GM23248 (cell line): ENCODE data around the gene DOK5. TPM values are rescaled to one million over a fixed set of nuclear protein-coding genes. Genes with fewer than 3 reads are reported as not detected.

ENCODE experiments used
- DNase-seq: peaks from one replicate; pipeline ENCODE4 v3.0.0-alpha.2; 2015
- H2AFZ ChIP-seq: fragments of 200-600 bp; sonication (generic); 2 replicates; pipeline ENCODE4 v1.6.1; 2016; ENCODE audit warnings: antibody characterized with exemption
- H3F3A ChIP-seq: fragments of 200-600 bp; sonication (generic); 2 replicates; pipeline ENCODE4 v1.6.1; 2016; ENCODE audit warnings: mild to moderate bottlenecking, antibody characterized with exemption, mixed run types; ENCODE audit not compliant: insufficient read depth
- H3K27ac ChIP-seq: fragments of 200-600 bp; sonication (generic); 2 replicates; pipeline ENCODE4 v1.5.1; 2016; ENCODE audit warnings: mild to moderate bottlenecking
- H3K27me3 ChIP-seq: fragments of 200-600 bp; sonication (generic); replicated peaks from 2 replicates; pipeline ENCODE4 v1.6.1; 2016; ENCODE audit warnings: mild to moderate bottlenecking; ENCODE audit not compliant: insufficient read depth
- H3K36me3 ChIP-seq: fragments of 200-600 bp; sonication (generic); 2 replicates; pipeline ENCODE4 v1.6.1; 2016; ENCODE audit warnings: low read depth, mild to moderate bottlenecking
- H3K4me1 ChIP-seq: fragments of 200-600 bp; sonication (generic); 2 replicates; pipeline ENCODE4 v1.6.1; 2016; ENCODE audit warnings: mild to moderate bottlenecking; ENCODE audit not compliant: insufficient read depth
- H3K4me2 ChIP-seq: fragments of 200-600 bp; sonication (generic); one replicate; pipeline ENCODE4 v1.6.1; 2016; ENCODE audit warnings: mild to moderate bottlenecking; ENCODE audit not compliant: unreplicated experiment
- H3K4me3 ChIP-seq: fragments of 200-600 bp; sonication (generic); 2 replicates; pipeline ENCODE4 v1.5.1; 2016; ENCODE audit warnings: mild to moderate bottlenecking
- H3K79me2 ChIP-seq: fragments of 200-600 bp; sonication (generic); 2 replicates; pipeline ENCODE4 v1.6.1; 2016; ENCODE audit warnings: mild to moderate bottlenecking; ENCODE audit not compliant: insufficient read depth
- H3K9ac ChIP-seq: fragments of 200-600 bp; sonication (generic); 2 replicates; pipeline ENCODE4 v1.6.1; 2016; ENCODE audit warnings: mild to moderate bottlenecking
- H3K9me2 ChIP-seq: fragments of 200-600 bp; sonication (generic); 2 replicates; pipeline ENCODE4 v1.6.1; 2016; ENCODE audit warnings: mixed run types, mild to moderate bottlenecking, moderate library complexity; ENCODE audit not compliant: insufficient read depth
- H3K9me3 ChIP-seq: fragments of 200-600 bp; sonication (generic); one replicate; pipeline ENCODE4 v1.6.1; 2017; ENCODE audit warnings: low read depth
- H4K20me1 ChIP-seq: fragments of 200-600 bp; sonication (generic); 2 replicates; pipeline ENCODE4 v1.6.0; 2016; ENCODE audit not compliant: insufficient read depth
- EZH2 ChIP-seq: fragments of 200-600 bp; sonication (generic); IDR thresholded peaks from 2 replicates; pipeline ENCODE4 v1.6.1; 2018; ENCODE audit warnings: antibody characterized with exemption, mild to moderate bottlenecking; ENCODE audit not compliant: insufficient read depth, poor library complexity, severe bottlenecking
- EZH2phosphoT487 ChIP-seq: fragments of 200-600 bp; sonication (generic); IDR thresholded peaks from 2 replicates; pipeline ENCODE4 v1.6.1; 2018; ENCODE audit warnings: antibody characterized with exemption, moderate library complexity, mild to moderate bottlenecking, low read depth; ENCODE audit not compliant: insufficient read depth
- WGBS, 2 experiments: methylation state at CpG; one replicate each; pipeline ENCODE4 v1.1.6; 2015 to 2017; ENCODE audit warnings: low lambda C conversion rate in 2 of 2, low coverage in 1 of 2; ENCODE audit errors: missing lambda C conversion rate in 2 of 2; 5-methylcytosine and 5-hydroxymethylcytosine counted together
- in situ Hi-C: fragments of 300-500 bp; cut with MboI; formaldehyde crosslinking; loops from 2 replicates; pipeline ENCODE4 v1.15.0; 2020
- polyA plus RNA-seq: library from polyadenylated mRNA; unstranded; fragments of >200 nt; fragmentation: Nextera tagmentation; extraction: Ambion mirVana; gene quantifications from 2 replicates; pipeline ENCODE4 v1.2.1, GENCODE V29; 2016
- total RNA-seq: library from RNA; depleted of rRNA; stranded (reverse); fragments of >200 nt; shearing (Covaris generic); gene quantifications from 2 replicates; pipeline ENCODE4 v1.2.3, GENCODE V29; 2014

DOK5 gene
- total and polyA plus RNA-seq, 2 experiments from 2014 or later = 10.8 to 16.1 TPM

DNA sequence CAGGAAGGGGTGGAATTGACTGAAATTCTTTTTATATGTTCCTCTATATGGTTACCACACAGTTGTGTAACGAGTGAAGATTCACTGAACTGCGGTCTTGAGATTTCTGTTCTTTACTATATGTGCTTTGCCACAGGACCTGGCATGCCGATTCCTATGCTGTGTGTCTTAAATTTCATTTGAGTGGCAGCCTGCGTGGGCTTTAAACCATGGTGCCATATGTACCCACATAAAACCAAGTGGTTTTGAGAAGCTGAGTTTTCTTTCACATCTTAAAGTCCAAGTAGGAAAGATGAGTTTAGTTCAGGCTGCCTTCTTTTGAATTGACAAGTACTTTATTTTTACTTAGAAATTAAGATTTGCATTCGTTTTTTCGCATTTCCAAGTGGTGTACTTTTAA is 101.1 kb downstream of the DOK5 start:
- no peak overlapping the region for H3K9ac ChIP-seq
- H4K20me1 ChIP-seq = no peaks in the 10 kb centered on the region
- H2AFZ ChIP-seq = no peak overlapping the region
- no peaks in the 10 kb centered on the region for H3K9me2 ChIP-seq
- H3K27ac ChIP-seq = no peak overlapping the region
- no peaks in the 10 kb centered on the region for H3F3A ChIP-seq
- in situ Hi-C loops = no loop called here
- H3K4me3 ChIP-seq = no peak overlapping the region
- no peaks in the 10 kb centered on the region for H3K27me3 ChIP-seq
- H3K9me3 ChIP-seq = no peaks in the 10 kb centered on the region
- no peaks in the 10 kb centered on the region for H3K36me3 ChIP-seq
- H3K4me1 ChIP-seq = no peaks in the 10 kb centered on the region
- no peak for DNase-seq
- TF ChIP-seq EZH2phosphoT487 = no peak
- TF ChIP-seq EZH2 = no peak
- H3K79me2 ChIP-seq = no peaks in the 10 kb centered on the region
- no peak overlapping the region for H3K4me2 ChIP-seq
- WGBS, 2 experiments = 80 to 85% methylated on average over 6 of the region's 6 CpGs

DNA sequence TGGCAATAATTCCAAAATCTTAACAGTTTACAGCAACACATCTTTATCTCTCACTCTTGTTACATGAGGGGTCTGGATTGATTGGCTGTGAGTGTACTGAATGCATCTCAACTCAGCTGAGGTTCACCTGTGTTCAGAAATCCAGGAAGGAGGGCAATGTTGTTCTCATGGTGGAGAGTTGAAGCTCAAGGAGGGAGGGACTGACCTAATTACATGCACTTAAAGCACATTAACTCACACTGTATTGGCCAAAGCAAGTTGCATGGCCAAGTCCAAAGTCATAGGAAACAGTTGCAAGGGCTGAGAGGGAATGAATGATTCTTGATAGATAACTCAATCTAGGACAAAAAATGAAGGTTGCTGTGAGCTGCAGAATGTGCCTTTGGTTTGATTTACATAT is 102.2 kb downstream of the DOK5 start:
- Histone ChIP-seq H3K27me3 (no peaks in the 10 kb centered on the region), H3K9ac (no peak overlapping the region), H3F3A (no peaks in the 10 kb centered on the region), H3K27ac (no peak overlapping the region), H4K20me1 (no peaks in the 10 kb centered on the region), H3K4me3 (no peak overlapping the region), H3K9me3 (no peaks in the 10 kb centered on the region), H3K9me2 (no peaks in the 10 kb centered on the region), H2AFZ (no peak overlapping the region), H3K4me2 (no peak overlapping the region), H3K79me2 (no peaks in the 10 kb centered on the region), H3K4me1 (no peaks in the 10 kb centered on the region), H3K36me3 (no peaks in the 10 kb centered on the region)
- in situ Hi-C loops = no loop called here
- no peak for DNase-seq
- TF ChIP-seq EZH2phosphoT487 = no peak
- TF ChIP-seq EZH2 = no peak

DNA sequence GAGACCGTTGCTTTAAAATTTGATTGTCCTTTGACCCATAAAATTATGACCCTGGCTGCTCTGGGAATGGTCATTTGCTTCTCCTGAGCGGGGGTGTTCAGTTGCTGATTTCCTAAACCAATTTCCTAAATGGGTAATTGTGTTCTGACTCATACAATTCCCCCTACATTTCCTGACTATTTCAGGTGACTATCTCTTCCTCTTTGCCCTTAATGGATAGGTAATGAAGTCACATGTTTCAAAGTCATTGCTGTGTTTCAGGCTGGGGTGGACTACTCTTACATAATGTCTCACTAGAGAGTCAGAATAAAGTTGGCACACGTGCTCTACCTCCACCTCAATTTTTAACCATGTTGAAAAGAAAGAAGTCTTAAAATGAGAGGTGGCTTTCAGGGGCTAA is 109.8 kb downstream of the DOK5 start:
- no peaks in the 10 kb centered on the region for H3K9me2 ChIP-seq
- H3K79me2 ChIP-seq = no peaks in the 10 kb centered on the region
- TF ChIP-seq EZH2 (no peak), EZH2phosphoT487 (no peak)
- no peak overlapping the region for H3K4me3 ChIP-seq
- DNase-seq = no peak
- no peaks in the 10 kb centered on the region for H3K27me3 ChIP-seq
- no peak overlapping the region for H2AFZ ChIP-seq
- no peaks in the 10 kb centered on the region for H3K36me3 ChIP-seq
- no peak overlapping the region for H3K9ac ChIP-seq
- no peaks in the 10 kb centered on the region for H3K4me1 ChIP-seq
- no peak overlapping the region for H3K4me2 ChIP-seq
- no peaks in the 10 kb centered on the region for H3K9me3 ChIP-seq
- in situ Hi-C loops = no loop called here
- no peaks in the 10 kb centered on the region for H4K20me1 ChIP-seq
- no peaks in the 10 kb centered on the region for H3F3A ChIP-seq
- WGBS, 2 experiments = 79 to 92% methylated on average over 3 of the region's 3 CpGs
- H3K27ac ChIP-seq = no peak overlapping the region

DNA sequence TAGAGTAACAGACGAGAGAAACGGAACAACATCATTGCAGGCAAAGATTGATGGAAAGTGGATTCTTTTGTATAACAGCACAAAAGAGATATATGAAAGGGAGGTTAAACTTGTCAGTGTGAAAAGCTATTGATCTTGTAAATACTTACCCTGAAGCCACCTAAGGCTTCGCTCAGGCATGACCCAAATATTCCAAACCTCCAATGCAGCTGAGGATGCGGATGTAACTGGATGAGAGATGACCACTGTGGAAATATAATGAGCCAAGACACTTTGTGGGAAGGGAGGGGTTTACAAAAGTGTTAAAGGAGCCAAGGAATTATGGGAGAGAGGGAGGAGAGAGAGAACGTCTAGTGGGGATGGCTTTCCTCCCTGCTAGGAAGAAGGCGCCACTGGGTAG is 112.0 kb downstream of the DOK5 start:
- Histone ChIP-seq H4K20me1 (no peaks in the 10 kb centered on the region), H3K9ac (no peak overlapping the region), H3K4me1 (no peaks in the 10 kb centered on the region), H3K27me3 (no peaks in the 10 kb centered on the region), H3K36me3 (no peaks in the 10 kb centered on the region), H3K4me3 (no peak overlapping the region), H3F3A (no peaks in the 10 kb centered on the region), H3K27ac (no peak overlapping the region), H3K4me2 (no peak overlapping the region), H3K9me3 (no peaks in the 10 kb centered on the region), H3K79me2 (no peaks in the 10 kb centered on the region), H3K9me2 (no peaks in the 10 kb centered on the region), H2AFZ (no peak overlapping the region)
- no peak for DNase-seq
- WGBS, 2 experiments = 90 to 93% methylated on average over 6 of the region's 6 CpGs
- TF ChIP-seq EZH2phosphoT487 = no peak
- TF ChIP-seq EZH2 = no peak
- in situ Hi-C loops = no loop called here

DNA sequence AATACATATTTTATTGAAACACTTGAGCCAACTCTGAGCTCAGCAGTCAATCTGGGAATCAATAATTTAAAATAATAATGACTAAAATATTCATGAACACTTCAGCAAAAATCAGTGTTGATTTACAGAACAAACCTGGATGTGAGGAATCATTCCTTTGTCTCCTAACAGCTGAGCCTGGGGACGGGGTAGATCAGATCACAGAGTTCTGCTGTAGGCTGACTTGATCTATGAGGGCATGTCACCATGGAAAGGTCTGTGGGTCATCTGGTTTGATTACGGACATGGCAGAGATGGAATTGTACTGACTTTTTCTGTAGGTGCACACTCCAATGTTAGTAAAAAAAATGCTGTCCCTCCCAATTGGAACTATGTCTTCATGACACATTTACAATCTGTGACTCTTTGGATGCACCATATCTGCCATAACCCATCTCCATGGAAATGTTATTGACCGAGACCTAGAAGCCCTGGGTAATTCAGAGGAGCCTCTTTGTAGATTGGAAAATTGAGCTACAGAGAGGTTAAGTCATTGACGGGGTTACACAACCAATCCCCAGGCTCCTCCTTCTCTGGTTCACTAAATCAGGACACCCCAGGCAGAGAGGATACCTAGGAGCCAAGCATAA is 114.1 kb downstream of the DOK5 start:
- Histone ChIP-seq H4K20me1 (no peaks in the 10 kb centered on the region), H3K36me3 (no peaks in the 10 kb centered on the region), H3K4me3 (no peak overlapping the region), H3K9ac (no peak overlapping the region), H3K4me1 (no peaks in the 10 kb centered on the region), H3K4me2 (no peak overlapping the region), H3K27me3 (no peaks in the 10 kb centered on the region), H3F3A (no peaks in the 10 kb centered on the region), H3K9me3 (no peaks in the 10 kb centered on the region), H3K27ac (no peak overlapping the region), H3K79me2 (no peaks in the 10 kb centered on the region), H2AFZ (no peak overlapping the region), H3K9me2 (no peaks in the 10 kb centered on the region)
- WGBS, 2 experiments = 90 to 95% methylated on average over 4 of the region's 4 CpGs
- DNase-seq = no peak
- TF ChIP-seq EZH2 (no peak), EZH2phosphoT487 (no peak)
- in situ Hi-C loops = no loop called here
